HCT116 (cell line): ENCODE results near the gene SMYD3. TPM values are rescaled to one million over a fixed set of nuclear protein-coding genes. Genes with fewer than 3 reads are reported as not detected.

Experiments used
- ATAC-seq: fragments of 200-7000 bp; cut with Tn5 transposase; 2 replicates; pipeline ENCODE4 v1.9.1; 2020; ENCODE audit warnings: mild to moderate bottlenecking, moderate library complexity
- BruUV-seq: library from RNA; stranded (reverse); fragments of 400-500 nt; replicated peaks from 2 replicates; lab custom pipeline; 2021; lab: Mats Ljungman, UMichigan
- CTCF ChIA-PET: fragments of 300-600 bp; sonication (Branson Sonifier 250); formaldehyde crosslinking; loops from one replicate; lab custom pipeline; 2021; ENCODE audit warnings: antibody characterized with exemption; lab: Charles Lee
- POLR2A ChIA-PET: fragments of 300-600, 350-600 bp; sonication (Branson Sonifier 250); formaldehyde crosslinking; loops from one replicate; lab custom pipeline; 2021; ENCODE audit warnings: antibody characterized with exemption; lab: Charles Lee
- RAD21 ChIA-PET, 2 experiments: fragments of 300-600 bp; sonication (Branson Sonifier 250); formaldehyde crosslinking; loops; one replicate each; lab custom pipeline; 2023; ENCODE audit warnings: low total read pairs in 2 of 2; ENCODE audit not compliant: uncharacterized antibody in 2 of 2, unreplicated experiment in 2 of 2, low non-redundant PET in 1 of 2; lab: Charles Lee
- DNase-seq: peaks from one replicate; pipeline ENCODE4 v3.0.0-alpha.2; 2010; ENCODE audit warnings: low read depth, low spot score
- H2AFZ ChIP-seq: fragments of 200-600 bp; shearing (Covaris generic), sonication (generic); 2 replicates; pipeline ENCODE4 v1.6.1; 2017; ENCODE audit warnings: low read depth, mixed run types, mixed read lengths, antibody characterized with exemption, low read length; ENCODE audit not compliant: poor library complexity, severe bottlenecking
- H3K27ac ChIP-seq: 2 replicates; pipeline ENCODE4 v1.5.1; 2012; ENCODE audit warnings: low read depth, low read length
- H3K27me3 ChIP-seq: fragments of 200-600 bp; sonication (generic); 2 replicates; pipeline ENCODE4 v1.6.1; 2016; ENCODE audit warnings: mixed run types, low read length, mixed read lengths; ENCODE audit not compliant: insufficient read depth
- H3K36me3 ChIP-seq, 2 experiments: fragments of 200-500 bp in 1 of 2; fragments of 200-600 bp in 1 of 2; sonication (Bioruptor generic) in 1 of 2; sonication (generic) in 1 of 2; 2 replicates each; pipeline versions ENCODE4 v1.5.1 to v1.6.1; 2014 to 2016; ENCODE audit warnings: low read length in 2 of 2, inconsistent platforms in 1 of 2, mixed read lengths in 1 of 2, mixed run types in 1 of 2; ENCODE audit not compliant: insufficient read depth in 2 of 2, control insufficient read depth in 1 of 2
- H3K4me1 ChIP-seq, 2 experiments: fragments of 200-600 bp in 1 of 2; sonication (generic) in 1 of 2; 2 replicates each; pipeline versions ENCODE4 v1.5.1 to v1.6.1; 2012 to 2017; ENCODE audit warnings: low read length in 2 of 2, inconsistent platforms in 1 of 2, mild to moderate bottlenecking in 1 of 2, mixed read lengths in 1 of 2, mixed run types in 1 of 2, moderate library complexity in 1 of 2; ENCODE audit not compliant: insufficient read depth in 2 of 2, control insufficient read depth in 1 of 2
- H3K4me2 ChIP-seq: fragments of 200-600 bp; sonication (generic); 2 replicates; pipeline ENCODE4 v1.6.1; 2017; ENCODE audit warnings: mixed run types, low read length, mixed read lengths
- H3K4me3 ChIP-seq, 2 experiments: fragments of 200-600 bp in 1 of 2; sonication (generic) in 1 of 2; replicated peaks in 1 of 2; 2 replicates each; pipeline ENCODE4 v1.5.1; 2011 to 2016; ENCODE audit warnings: low read length in 2 of 2, control low read depth in 1 of 2, low read depth in 1 of 2, mild to moderate bottlenecking in 1 of 2, mixed read lengths in 1 of 2, mixed run types in 1 of 2
- H3K79me2 ChIP-seq: fragments of 200-600 bp; sonication (generic); 2 replicates; pipeline ENCODE4 v1.6.1; 2017; ENCODE audit warnings: mild to moderate bottlenecking, mixed run types, low read length, moderate library complexity, mixed read lengths; ENCODE audit not compliant: insufficient read depth
- H3K9ac ChIP-seq: fragments of 200-600 bp; sonication (generic); 2 replicates; pipeline ENCODE4 v1.6.1; 2016; ENCODE audit warnings: low read length, mixed read lengths
- H3K9me2 ChIP-seq: fragments of 200-600 bp; sonication (generic), shearing (Covaris generic); 2 replicates; pipeline ENCODE4 v1.6.1; 2017; ENCODE audit warnings: mixed run types, mild to moderate bottlenecking, moderate library complexity; ENCODE audit not compliant: insufficient read depth
- H3K9me3 ChIP-seq, 2 experiments: fragments of 200-500 bp in 1 of 2; fragments of 200-600 bp in 1 of 2; sonication (Bioruptor generic) in 1 of 2; sonication (generic) in 1 of 2; 2 replicates each; pipeline ENCODE4 v1.6.1; 2014 to 2017; ENCODE audit warnings: low read length in 2 of 2, mixed read lengths in 2 of 2, inconsistent platforms in 1 of 2, low read depth in 1 of 2, mild to moderate bottlenecking in 1 of 2, mixed run types in 1 of 2, moderate library complexity in 1 of 2; ENCODE audit not compliant: control insufficient read depth in 1 of 2, insufficient read depth in 1 of 2
- H4K20me1 ChIP-seq: fragments of 200-600 bp; sonication (generic), shearing (Covaris generic); 2 replicates; pipeline ENCODE4 v1.6.1; 2017; ENCODE audit warnings: mixed run types, mild to moderate bottlenecking, moderate library complexity; ENCODE audit not compliant: insufficient read depth
- ATF3 ChIP-seq: IDR thresholded peaks from 2 replicates; pipeline ENCODE4 v1.6.1; 2012
- CBX3 ChIP-seq: IDR thresholded peaks from 2 replicates; pipeline ENCODE4 v1.6.1; 2012; ENCODE audit warnings: low read depth
- CEBPB ChIP-seq: IDR thresholded peaks from 2 replicates; pipeline ENCODE4 v1.6.1; 2012; ENCODE audit warnings: low read depth
- EGR1 ChIP-seq: IDR thresholded peaks from 2 replicates; pipeline ENCODE4 v1.6.1; 2012; ENCODE audit warnings: low read depth
- ELF1 ChIP-seq: IDR thresholded peaks from 2 replicates; pipeline ENCODE4 v1.6.1; 2012; ENCODE audit warnings: low read depth, borderline replicate concordance
- JUND ChIP-seq: IDR thresholded peaks from 2 replicates; pipeline ENCODE4 v1.6.1; 2012
- SIN3A ChIP-seq: IDR thresholded peaks from 2 replicates; pipeline ENCODE4 v1.6.1; 2012; ENCODE audit warnings: low read depth
- SRF ChIP-seq: IDR thresholded peaks from 2 replicates; pipeline ENCODE4 v1.6.1; 2012; ENCODE audit warnings: low read depth
- ZNF274 ChIP-seq: fragments of 200-500 bp; sonication (Bioruptor generic); IDR thresholded peaks from 2 replicates; pipeline ENCODE4 v1.6.1; 2014; ENCODE audit warnings: mild to moderate bottlenecking, low read depth, low read length, inconsistent platforms
- intact Hi-C: fragments of 100-400 bp; cut with micrococcal nuclease; formaldehyde crosslinking; loops from 2 replicates; pipeline ENCODE4 v1.10.0; 2022
- total RNA-seq: library from RNA; stranded (reverse); gene quantifications from one replicate; pipeline ENCODE4 v1.2.1, GENCODE V29; 2021; ENCODE audit not compliant: unreplicated experiment
- TF ChIP-seq, protein P1 (sequence below), 3 experiments: fragments of 200-600 bp in 1 of 3; sonication (generic) in 1 of 3; IDR thresholded peaks in 2 of 3; conservative IDR thresholded peaks in 1 of 3; 2 replicates each; pipeline ENCODE4 v1.5.1; 2012 to 2017; ENCODE audit warnings: low read depth in 2 of 3, low read length in 2 of 3, antibody characterized with exemption in 1 of 3, borderline replicate concordance in 1 of 3, control low read depth in 1 of 3, mild to moderate bottlenecking in 1 of 3, mixed read lengths in 1 of 3, mixed run types in 1 of 3, moderate library complexity in 1 of 3; ENCODE audit not compliant: insufficient read depth in 1 of 3
- TF ChIP-seq, protein P2 (sequence below): IDR thresholded peaks from 2 replicates; pipeline ENCODE4 v1.6.1; 2012

Gene SMYD3
- total RNA-seq, 1 experiment from 2014 or later: 33.6 TPM

- ChIA-PET POLR2A (interaction anchor here (0.5 kb wide), 1 partner anchor 622 kb away, joined by 4 read pairs; no protein-coding TSS in a partner anchor), CTCF (no interaction called here), RAD21 (no interaction called here)
- H3K9me2 ChIP-seq: no peaks in the 10 kb centered on the region
- H3K4me2 ChIP-seq: no peak overlapping the region
- no peaks in the 10 kb centered on the region for H3K27me3 ChIP-seq
- intact Hi-C loops: no loop called here
- no peak for TF ChIP-seq ATF3
- TF ChIP-seq CBX3: no peak
- no peak for TF ChIP-seq CEBPB
- TF ChIP-seq ZNF274: no peak
- no peak for TF ChIP-seq SIN3A
- TF ChIP-seq, protein P1, sequence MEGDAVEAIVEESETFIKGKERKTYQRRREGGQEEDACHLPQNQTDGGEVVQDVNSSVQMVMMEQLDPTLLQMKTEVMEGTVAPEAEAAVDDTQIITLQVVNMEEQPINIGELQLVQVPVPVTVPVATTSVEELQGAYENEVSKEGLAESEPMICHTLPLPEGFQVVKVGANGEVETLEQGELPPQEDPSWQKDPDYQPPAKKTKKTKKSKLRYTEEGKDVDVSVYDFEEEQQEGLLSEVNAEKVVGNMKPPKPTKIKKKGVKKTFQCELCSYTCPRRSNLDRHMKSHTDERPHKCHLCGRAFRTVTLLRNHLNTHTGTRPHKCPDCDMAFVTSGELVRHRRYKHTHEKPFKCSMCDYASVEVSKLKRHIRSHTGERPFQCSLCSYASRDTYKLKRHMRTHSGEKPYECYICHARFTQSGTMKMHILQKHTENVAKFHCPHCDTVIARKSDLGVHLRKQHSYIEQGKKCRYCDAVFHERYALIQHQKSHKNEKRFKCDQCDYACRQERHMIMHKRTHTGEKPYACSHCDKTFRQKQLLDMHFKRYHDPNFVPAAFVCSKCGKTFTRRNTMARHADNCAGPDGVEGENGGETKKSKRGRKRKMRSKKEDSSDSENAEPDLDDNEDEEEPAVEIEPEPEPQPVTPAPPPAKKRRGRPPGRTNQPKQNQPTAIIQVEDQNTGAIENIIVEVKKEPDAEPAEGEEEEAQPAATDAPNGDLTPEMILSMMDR (IDR thresholded peaks at IDR 0.05 in 2 of 3, conservative IDR thresholded peaks at IDR 0.05 in 1 of 3; ENCODE audit: borderline replicate concordance in 1 of 3, insufficient read depth in 1 of 3, low read depth in 2 of 3, low read length in 2 of 3): no peak
- no peak for TF ChIP-seq SRF
- TF ChIP-seq EGR1: no peak
- no peak overlapping the region for H2AFZ ChIP-seq
- H3K4me3 ChIP-seq: no peak overlapping the region
- no peak overlapping the region for H3K27ac ChIP-seq
- no peaks in the 10 kb centered on the region for H3K79me2 ChIP-seq
- no peaks in the 10 kb centered on the region for H3K36me3 ChIP-seq
- 0 out of 4 replicates have a peak, but pooled peaks cover 0 to under 1% of the 10 kb centered on the region in 2 experiments for H3K9me3 ChIP-seq
- no peaks in the 10 kb centered on the region for H3K4me1 ChIP-seq
- H4K20me1 ChIP-seq: no peaks in the 10 kb centered on the region
- DNase-seq (no peak), ATAC-seq (no peak)
- H3K9ac ChIP-seq: no peak overlapping the region
- no TSS peak for BruUV-seq
Observed at GRCh38 chr1:246397046-246397445, 110.0 kb downstream of the SMYD3 start.

DNA sequence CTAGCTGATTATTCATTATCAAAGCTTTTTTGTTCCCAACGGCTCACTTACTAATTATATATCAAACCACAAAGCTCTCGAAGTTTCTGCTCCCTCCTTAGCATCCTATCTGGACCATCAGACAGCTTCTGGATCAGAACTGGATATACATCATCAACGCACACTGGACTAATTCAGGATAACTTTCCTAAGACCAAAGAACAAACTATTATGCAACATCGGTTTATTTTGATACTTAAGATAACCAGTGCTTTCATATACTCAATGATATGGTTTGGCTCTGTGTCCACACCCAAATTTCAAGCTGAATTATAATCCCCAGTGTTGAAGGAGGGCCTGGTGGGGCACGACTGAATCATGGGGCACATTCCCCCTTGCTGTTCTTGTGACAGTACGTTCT lies 110.8 kb downstream of the SMYD3 start:
- intact Hi-C loops: no loop called here
- Histone ChIP-seq H3K79me2 (no peaks in the 10 kb centered on the region), H3K9ac (no peak overlapping the region), H3K36me3 (no peaks in the 10 kb centered on the region), H3K27ac (no peak overlapping the region), H3K27me3 (no peaks in the 10 kb centered on the region), H2AFZ (no peak overlapping the region), H4K20me1 (no peaks in the 10 kb centered on the region), H3K4me1 (no peaks in the 10 kb centered on the region), H3K9me2 (no peaks in the 10 kb centered on the region), H3K4me2 (no peak overlapping the region), H3K4me3 (no peak overlapping the region), H3K9me3 (peaks cover 0 to 7% of the 10 kb centered on the region in 2 experiments; a peak in 1 of 4 replicates)
- no TSS peak for BruUV-seq
- ATAC-seq: no peak
- no peak for DNase-seq
- RAD21 ChIA-PET: no interaction called here
- POLR2A ChIA-PET: no interaction called here
- TF ChIP-seq, protein P2, sequence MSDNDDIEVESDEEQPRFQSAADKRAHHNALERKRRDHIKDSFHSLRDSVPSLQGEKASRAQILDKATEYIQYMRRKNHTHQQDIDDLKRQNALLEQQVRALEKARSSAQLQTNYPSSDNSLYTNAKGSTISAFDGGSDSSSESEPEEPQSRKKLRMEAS: no peak
- TF ChIP-seq JUND (no peak), CEBPB (no peak), ATF3 (no peak), ELF1 (no peak), CBX3 (no peak)
- TF ChIP-seq, protein P1 (IDR thresholded peaks at IDR 0.05 in 2 of 3, conservative IDR thresholded peaks at IDR 0.05 in 1 of 3; ENCODE audit: borderline replicate concordance in 1 of 3, insufficient read depth in 1 of 3, low read depth in 2 of 3, low read length in 2 of 3): no peak
- TF ChIP-seq, all 23 proteins: peak for 0
- CTCF ChIA-PET: no interaction called here
